ENCODE results near the gene TBC1D8.
A peak's percentile ranks its signal among the peaks of the same experiment; 100 is the strongest.

TBC1D8 gene

DNA sequence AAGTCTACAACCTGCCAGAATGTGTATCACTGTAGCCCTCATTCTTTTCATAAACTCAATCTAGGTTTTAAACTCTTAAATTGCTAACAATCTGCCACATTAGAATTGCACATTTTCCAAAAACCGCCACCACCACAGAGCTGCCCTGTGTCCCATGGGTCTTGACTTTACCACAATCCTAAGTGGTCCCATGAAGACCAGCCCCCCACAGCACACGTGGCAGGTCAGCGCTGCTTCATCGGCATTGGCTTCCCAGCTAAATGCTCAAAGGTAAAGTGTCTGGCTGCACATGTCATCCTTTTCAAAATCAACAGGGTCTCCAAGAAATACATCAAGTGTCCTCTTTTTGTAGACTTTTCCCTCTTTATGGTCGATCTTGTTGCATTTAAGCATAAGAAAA lies 2.4 kb downstream of the TBC1D8 start:
- H3K4me3 ChIP-seq (ENCODE audit: low read length): peak overlapping the region; percentile 85
- H3K9me3 ChIP-seq (ENCODE audit: control insufficient read depth, low read length): no peaks in the 10 kb centered on the region
- no peak overlapping the region for H3K9ac ChIP-seq (ENCODE audit: low read length)
- no peak for DNase-seq (ENCODE audit: low read depth)
- H3K27me3 ChIP-seq (replicated peaks; ENCODE audit: control insufficient read depth, insufficient read depth, low read length): no peaks in the 10 kb centered on the region
- H3K4me1 ChIP-seq (ENCODE audit: control insufficient read depth, insufficient read depth, low read length): peaks cover 27% of the 10 kb centered on the region
- no peaks in the 10 kb centered on the region for H3K36me3 ChIP-seq (ENCODE audit: control insufficient read depth, insufficient read depth, low read length, severe bottlenecking)

DNA sequence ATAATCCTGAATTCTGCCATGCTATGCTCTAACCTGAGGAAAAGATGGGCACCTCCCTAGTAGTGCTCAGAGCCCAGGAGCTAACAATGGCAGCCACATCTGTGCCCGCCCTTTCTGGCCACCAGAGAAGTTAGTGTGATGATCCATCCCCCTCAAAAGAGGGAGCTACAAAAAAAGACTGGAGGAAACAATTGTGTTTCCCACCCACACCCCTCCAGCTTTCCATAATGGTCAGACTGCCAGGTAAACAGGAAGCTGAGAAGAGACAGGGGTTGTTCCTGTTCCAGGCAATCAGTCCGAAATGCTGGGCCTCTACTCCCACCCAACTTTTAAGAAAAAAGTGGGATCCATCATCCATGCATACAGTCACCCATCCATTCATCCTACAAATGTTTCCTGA lies 3.2 kb downstream of the TBC1D8 start:
- no peak for DNase-seq (ENCODE audit: low read depth)
- H3K4me3 ChIP-seq (ENCODE audit: low read length): no peak overlapping the region
- no peaks in the 10 kb centered on the region for H3K36me3 ChIP-seq (ENCODE audit: control insufficient read depth, insufficient read depth, low read length, severe bottlenecking)
- no peaks in the 10 kb centered on the region for H3K27me3 ChIP-seq (replicated peaks; ENCODE audit: control insufficient read depth, insufficient read depth, low read length)
- no peaks in the 10 kb centered on the region for H3K9me3 ChIP-seq (ENCODE audit: control insufficient read depth, low read length)
- peaks cover 25% of the 10 kb centered on the region for H3K4me1 ChIP-seq (ENCODE audit: control insufficient read depth, insufficient read depth, low read length)
- no peak overlapping the region for H3K9ac ChIP-seq (ENCODE audit: low read length)

- Histone ChIP-seq H3K9ac (ENCODE audit: low read length) (no peak overlapping the region), H3K36me3 (ENCODE audit: control insufficient read depth, insufficient read depth, low read length, severe bottlenecking) (no peaks in the 10 kb centered on the region), H3K4me3 (ENCODE audit: low read length) (no peak overlapping the region), H3K9me3 (ENCODE audit: control insufficient read depth, low read length) (no peaks in the 10 kb centered on the region), H3K27me3 (replicated peaks; ENCODE audit: control insufficient read depth, insufficient read depth, low read length) (no peaks in the 10 kb centered on the region), H3K4me1 (ENCODE audit: control insufficient read depth, insufficient read depth, low read length) (peaks cover 18% of the 10 kb centered on the region)
- no peak for DNase-seq (ENCODE audit: low read depth)
Measured at GRCh38 chr2:101147062-101147461, 4.1 kb downstream of the TBC1D8 start.

- no peak overlapping the region for H3K4me3 ChIP-seq (ENCODE audit: low read length)
- no peaks in the 10 kb centered on the region for H3K27me3 ChIP-seq (replicated peaks; ENCODE audit: control insufficient read depth, insufficient read depth, low read length)
- peaks cover 13% of the 10 kb centered on the region for H3K4me1 ChIP-seq (ENCODE audit: control insufficient read depth, insufficient read depth, low read length)
- H3K9me3 ChIP-seq (ENCODE audit: control insufficient read depth, low read length): no peaks in the 10 kb centered on the region
- H3K36me3 ChIP-seq (ENCODE audit: control insufficient read depth, insufficient read depth, low read length, severe bottlenecking): no peaks in the 10 kb centered on the region
- no peak overlapping the region for H3K9ac ChIP-seq (ENCODE audit: low read length)
- no peak for DNase-seq (ENCODE audit: low read depth)
Measured at GRCh38 chr2:101146535-101146934, 4.6 kb downstream of the TBC1D8 start.

DNA sequence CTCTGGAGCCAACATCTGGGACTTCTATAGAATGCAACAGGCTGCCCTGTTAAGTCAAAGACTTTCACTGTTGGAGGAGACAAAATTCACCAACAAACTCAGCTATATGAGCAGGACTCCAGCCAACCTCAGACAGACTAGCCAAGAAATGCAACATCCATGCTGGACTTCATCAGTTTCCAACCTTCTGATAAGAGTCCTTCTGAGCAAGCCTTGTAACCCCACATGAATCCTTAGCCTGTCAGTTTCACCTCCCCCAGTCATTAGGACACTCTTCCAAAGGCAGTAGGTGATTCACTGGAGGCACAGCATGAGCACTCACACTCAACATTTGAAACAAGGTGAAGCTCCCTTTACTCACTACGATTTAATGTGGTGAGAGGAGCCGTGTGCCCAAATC lies 5.8 kb downstream of the TBC1D8 start:
- H3K4me1 ChIP-seq (ENCODE audit: control insufficient read depth, insufficient read depth, low read length): peaks cover 13% of the 10 kb centered on the region
- H3K4me3 ChIP-seq (ENCODE audit: low read length): no peak overlapping the region
- DNase-seq (ENCODE audit: low read depth): no peak
- no peak overlapping the region for H3K9ac ChIP-seq (ENCODE audit: low read length)
- H3K36me3 ChIP-seq (ENCODE audit: control insufficient read depth, insufficient read depth, low read length, severe bottlenecking): no peaks in the 10 kb centered on the region
- no peaks in the 10 kb centered on the region for H3K9me3 ChIP-seq (ENCODE audit: control insufficient read depth, low read length)
- H3K27me3 ChIP-seq (replicated peaks; ENCODE audit: control insufficient read depth, insufficient read depth, low read length): no peaks in the 10 kb centered on the region

DNA sequence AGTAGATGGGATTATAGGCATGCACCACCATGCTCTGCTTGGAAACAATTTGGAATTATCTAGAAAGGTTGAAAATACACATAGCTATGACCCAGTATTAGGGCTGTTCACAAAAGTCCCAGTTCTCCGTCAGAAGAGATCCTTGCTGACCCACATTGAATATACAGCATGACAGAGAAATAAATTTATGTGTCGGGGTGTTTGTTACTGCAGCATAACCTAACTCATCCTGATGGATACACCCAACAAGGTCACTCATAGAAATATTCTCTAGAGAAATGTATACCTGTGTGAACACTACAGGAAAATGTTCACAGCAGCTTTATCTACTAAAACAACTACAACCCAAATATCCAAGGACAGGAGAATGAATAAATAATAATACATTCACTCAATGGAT lies 9.0 kb downstream of the TBC1D8 start:
- no peak overlapping the region for H3K9ac ChIP-seq (ENCODE audit: low read length)
- no peaks in the 10 kb centered on the region for H3K36me3 ChIP-seq (ENCODE audit: control insufficient read depth, insufficient read depth, low read length, severe bottlenecking)
- H3K4me1 ChIP-seq (ENCODE audit: control insufficient read depth, insufficient read depth, low read length): peaks cover 4% of the 10 kb centered on the region
- H3K4me3 ChIP-seq (ENCODE audit: low read length): no peak overlapping the region
- no peaks in the 10 kb centered on the region for H3K27me3 ChIP-seq (replicated peaks; ENCODE audit: control insufficient read depth, insufficient read depth, low read length)
- DNase-seq (ENCODE audit: low read depth): no peak
- H3K9me3 ChIP-seq (ENCODE audit: control insufficient read depth, low read length): no peaks in the 10 kb centered on the region

GRCh38 chr2:101140978-101141655 lies 10.1 kb downstream of the TBC1D8 start:
- no peak overlapping the region for H3K4me3 ChIP-seq (ENCODE audit: low read length)
- H3K27me3 ChIP-seq (replicated peaks; ENCODE audit: control insufficient read depth, insufficient read depth, low read length): no peaks in the 10 kb centered on the region
- H3K9ac ChIP-seq (ENCODE audit: low read length): no peak overlapping the region
- H3K9me3 ChIP-seq (ENCODE audit: control insufficient read depth, low read length): no peaks in the 10 kb centered on the region
- H3K36me3 ChIP-seq (ENCODE audit: control insufficient read depth, insufficient read depth, low read length, severe bottlenecking): no peaks in the 10 kb centered on the region
- H3K4me1 ChIP-seq (ENCODE audit: control insufficient read depth, insufficient read depth, low read length): peaks cover 4% of the 10 kb centered on the region
- peak; percentile 41 for DNase-seq (ENCODE audit: low read depth)

DNA sequence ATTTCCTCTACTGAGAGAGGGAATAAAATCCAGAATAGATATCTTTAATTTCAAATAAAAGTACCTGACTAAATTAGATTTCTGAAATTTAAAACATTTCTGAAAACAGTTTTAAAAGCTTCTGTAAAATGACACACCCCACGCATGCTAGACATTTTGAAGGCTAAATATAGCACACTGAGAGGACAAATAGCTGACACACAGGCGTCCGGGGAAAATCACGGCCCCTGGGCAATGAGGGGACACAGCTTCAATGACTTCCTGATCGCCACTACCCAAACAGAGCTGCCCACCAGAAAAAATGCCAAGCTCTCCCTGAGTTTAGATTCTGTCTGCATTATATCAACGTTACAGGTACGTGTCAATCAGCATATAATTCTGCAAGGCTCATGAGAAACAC lies 10.9 kb downstream of the TBC1D8 start:
- Histone ChIP-seq H3K9ac (ENCODE audit: low read length) (no peak overlapping the region), H3K27me3 (replicated peaks; ENCODE audit: control insufficient read depth, insufficient read depth, low read length) (no peaks in the 10 kb centered on the region), H3K4me1 (ENCODE audit: control insufficient read depth, insufficient read depth, low read length) (peaks cover 1% of the 10 kb centered on the region), H3K36me3 (ENCODE audit: control insufficient read depth, insufficient read depth, low read length, severe bottlenecking) (no peaks in the 10 kb centered on the region), H3K9me3 (ENCODE audit: control insufficient read depth, low read length) (no peaks in the 10 kb centered on the region), H3K4me3 (ENCODE audit: low read length) (no peak overlapping the region)
- DNase-seq (ENCODE audit: low read depth): no peak

DNA sequence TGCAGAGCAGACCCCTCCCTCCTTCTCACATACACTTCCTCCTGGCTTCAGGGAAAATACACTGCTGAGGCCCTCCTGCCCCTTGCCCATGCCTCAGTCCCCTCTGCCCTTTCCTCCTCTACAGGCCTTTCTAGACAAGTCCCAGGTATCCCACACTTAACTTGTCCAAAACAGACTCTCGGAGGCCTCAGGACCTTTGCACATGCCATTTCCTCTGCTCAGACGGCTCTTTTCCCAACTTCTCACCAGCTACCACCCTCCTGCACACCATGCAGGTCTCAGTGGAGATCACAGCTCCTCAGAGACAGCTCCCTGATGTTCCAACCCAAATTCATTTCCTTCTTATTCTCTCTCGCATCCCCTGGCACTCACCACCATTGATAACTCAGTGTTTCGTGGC lies 11.7 kb downstream of the TBC1D8 start:
- H3K4me1 ChIP-seq (ENCODE audit: control insufficient read depth, insufficient read depth, low read length): no peaks in the 10 kb centered on the region
- H3K27me3 ChIP-seq (replicated peaks; ENCODE audit: control insufficient read depth, insufficient read depth, low read length): no peaks in the 10 kb centered on the region
- no peak for DNase-seq (ENCODE audit: low read depth)
- H3K9ac ChIP-seq (ENCODE audit: low read length): no peak overlapping the region
- H3K9me3 ChIP-seq (ENCODE audit: control insufficient read depth, low read length): no peaks in the 10 kb centered on the region
- no peak overlapping the region for H3K4me3 ChIP-seq (ENCODE audit: low read length)
- H3K36me3 ChIP-seq (ENCODE audit: control insufficient read depth, insufficient read depth, low read length, severe bottlenecking): no peaks in the 10 kb centered on the region

- H3K27me3 ChIP-seq (replicated peaks; ENCODE audit: control insufficient read depth, insufficient read depth, low read length): no peaks in the 10 kb centered on the region
- H3K4me3 ChIP-seq (ENCODE audit: low read length): no peak overlapping the region
- H3K36me3 ChIP-seq (ENCODE audit: control insufficient read depth, insufficient read depth, low read length, severe bottlenecking): no peaks in the 10 kb centered on the region
- H3K9ac ChIP-seq (ENCODE audit: low read length): no peak overlapping the region
- no peak for DNase-seq (ENCODE audit: low read depth)
- no peaks in the 10 kb centered on the region for H3K4me1 ChIP-seq (ENCODE audit: control insufficient read depth, insufficient read depth, low read length)
- no peaks in the 10 kb centered on the region for H3K9me3 ChIP-seq (ENCODE audit: control insufficient read depth, low read length)
Measured at GRCh38 chr2:101135412-101136296, 15.5 kb downstream of the TBC1D8 start.

DNA sequence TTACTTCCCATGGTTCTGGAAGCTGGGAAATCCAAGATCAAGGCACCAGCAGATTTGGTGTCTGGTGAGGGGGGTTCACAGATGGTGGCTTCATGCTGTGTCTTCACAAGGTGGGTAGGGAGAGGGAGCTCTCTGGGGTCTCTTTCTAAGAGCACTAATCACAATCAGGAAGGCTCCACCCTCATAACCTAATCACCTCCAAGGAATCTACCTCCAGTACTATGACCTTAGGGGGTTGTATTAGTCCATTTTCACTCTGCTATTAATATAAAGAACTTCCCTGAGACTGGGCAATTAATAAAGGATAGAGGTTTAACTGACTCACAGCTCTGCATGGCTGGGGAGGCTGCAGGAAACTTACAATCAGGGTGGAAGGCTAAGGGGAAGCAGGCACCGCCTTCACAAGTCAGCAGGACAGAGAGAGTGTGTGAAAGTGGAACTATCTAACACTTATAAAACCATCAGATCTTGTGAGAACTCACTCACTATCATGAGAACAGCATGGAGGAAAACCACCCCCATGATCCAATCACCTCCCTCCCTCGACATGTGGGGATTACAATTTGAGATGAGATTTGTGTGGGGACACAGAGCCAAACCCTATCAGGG lies 17.6 kb downstream of the TBC1D8 start:
- no peak for DNase-seq (ENCODE audit: low read depth)
- H3K9ac ChIP-seq (ENCODE audit: low read length): no peak overlapping the region

More for the DNA sequence above, 17.6 kb downstream of the TBC1D8 start:
- no peaks in the 10 kb centered on the region for H3K9me3 ChIP-seq (ENCODE audit: control insufficient read depth, low read length)
- no peaks in the 10 kb centered on the region for H3K36me3 ChIP-seq (ENCODE audit: control insufficient read depth, insufficient read depth, low read length, severe bottlenecking)
- no peak overlapping the region for H3K4me3 ChIP-seq (ENCODE audit: low read length)
- H3K27me3 ChIP-seq (replicated peaks; ENCODE audit: control insufficient read depth, insufficient read depth, low read length): no peaks in the 10 kb centered on the region
- no peaks in the 10 kb centered on the region for H3K4me1 ChIP-seq (ENCODE audit: control insufficient read depth, insufficient read depth, low read length)
